CD4-positive, alpha-beta T cell treated with Interleukin-4 for 4 hours (primary cell): ENCODE measurements around the gene UBAC1.
"Not testable (repeated sequence)": the region's sequence is repeated elsewhere in the genome, so short reads cannot be mapped to it uniquely, and the experiment has no call there.

ENCODE experiments used
- DNase-seq: peaks from one replicate; pipeline ENCODE4 v3.0.0-alpha.2; 2020

The UBAC1 gene

GRCh38 chr9:135932656-135933055, 28.5 kb downstream of the UBAC1 start:
- no peak for DNase-seq

GRCh38 chr9:135931349-135931820, 29.8 kb downstream of the UBAC1 start:
- no peak for DNase-seq

- DNase-seq = no peak
These were observed 30.5 kb downstream of the UBAC1 start for GRCh38 chr9:135930446-135931345.

- no peak for DNase-seq
These were observed 31.3 kb downstream of the UBAC1 start for GRCh38 chr9:135929656-135930445.

GRCh38 chr9:135928731-135929655, 32.2 kb downstream of the UBAC1 start:
- no peak for DNase-seq

- DNase-seq = no peak
These were observed 33.0 kb downstream of the UBAC1 start for GRCh38 chr9:135928074-135928730.

- DNase-seq = no peak
These were observed 33.8 kb downstream of the UBAC1 start for GRCh38 chr9:135927195-135928013.

GRCh38 chr9:135926402-135927194, 34.6 kb downstream of the UBAC1 start:
- peak; percentile 44 for DNase-seq

GRCh38 chr9:135925496-135926133, 35.6 kb downstream of the UBAC1 start:
- DNase-seq = no peak

- no peak for DNase-seq
These were observed 36.4 kb downstream of the UBAC1 start for GRCh38 chr9:135924628-135925338.

- DNase-seq = no peak
These were observed 37.7 kb downstream of the UBAC1 start for GRCh38 chr9:135923508-135923907.

- DNase-seq = no peak
These were observed 39.3 kb downstream of the UBAC1 start for GRCh38 chr9:135921749-135922310.

GRCh38 chr9:135920973-135921585, 40.1 kb downstream of the UBAC1 start:
- no peak for DNase-seq

GRCh38 chr9:135920256-135920930, 40.8 kb downstream of the UBAC1 start:
- no peak for DNase-seq

GRCh38 chr9:135919318-135919890, 41.8 kb downstream of the UBAC1 start:
- no peak for DNase-seq

GRCh38 chr9:135916227-135916626, 44.9 kb downstream of the UBAC1 start:
- DNase-seq = not testable (repeated sequence)

- no peak for DNase-seq
These were observed 46.3 kb downstream of the UBAC1 start for GRCh38 chr9:135914921-135915320.
